ENCODE results near the gene AP1S1. TPM values are rescaled to one million over a fixed set of nuclear protein-coding genes. Genes with fewer than 3 reads are reported as not detected.

AP1S1 gene
- total and polyA plus RNA-seq, 2 of the 13 experiments (the other 11 are each of a cell fraction or from before 2014, with no cell fraction given), result 57.5 to 68.1 TPM

GRCh38 chr7:101121991-101122932 lies 32.0 kb upstream of the AP1S1 start (continued):
- TF ChIP-seq TGIF2 (CRISPR knock-in tag; IDR thresholded peaks at IDR 0.05), result no peak
- peak; percentile 42; the same call in 1 of the 2 replicates for TF ChIP-seq TCF7 (IDR thresholded peaks at IDR 0.05; ENCODE audit: low read depth)
- TF ChIP-seq, protein P1, sequence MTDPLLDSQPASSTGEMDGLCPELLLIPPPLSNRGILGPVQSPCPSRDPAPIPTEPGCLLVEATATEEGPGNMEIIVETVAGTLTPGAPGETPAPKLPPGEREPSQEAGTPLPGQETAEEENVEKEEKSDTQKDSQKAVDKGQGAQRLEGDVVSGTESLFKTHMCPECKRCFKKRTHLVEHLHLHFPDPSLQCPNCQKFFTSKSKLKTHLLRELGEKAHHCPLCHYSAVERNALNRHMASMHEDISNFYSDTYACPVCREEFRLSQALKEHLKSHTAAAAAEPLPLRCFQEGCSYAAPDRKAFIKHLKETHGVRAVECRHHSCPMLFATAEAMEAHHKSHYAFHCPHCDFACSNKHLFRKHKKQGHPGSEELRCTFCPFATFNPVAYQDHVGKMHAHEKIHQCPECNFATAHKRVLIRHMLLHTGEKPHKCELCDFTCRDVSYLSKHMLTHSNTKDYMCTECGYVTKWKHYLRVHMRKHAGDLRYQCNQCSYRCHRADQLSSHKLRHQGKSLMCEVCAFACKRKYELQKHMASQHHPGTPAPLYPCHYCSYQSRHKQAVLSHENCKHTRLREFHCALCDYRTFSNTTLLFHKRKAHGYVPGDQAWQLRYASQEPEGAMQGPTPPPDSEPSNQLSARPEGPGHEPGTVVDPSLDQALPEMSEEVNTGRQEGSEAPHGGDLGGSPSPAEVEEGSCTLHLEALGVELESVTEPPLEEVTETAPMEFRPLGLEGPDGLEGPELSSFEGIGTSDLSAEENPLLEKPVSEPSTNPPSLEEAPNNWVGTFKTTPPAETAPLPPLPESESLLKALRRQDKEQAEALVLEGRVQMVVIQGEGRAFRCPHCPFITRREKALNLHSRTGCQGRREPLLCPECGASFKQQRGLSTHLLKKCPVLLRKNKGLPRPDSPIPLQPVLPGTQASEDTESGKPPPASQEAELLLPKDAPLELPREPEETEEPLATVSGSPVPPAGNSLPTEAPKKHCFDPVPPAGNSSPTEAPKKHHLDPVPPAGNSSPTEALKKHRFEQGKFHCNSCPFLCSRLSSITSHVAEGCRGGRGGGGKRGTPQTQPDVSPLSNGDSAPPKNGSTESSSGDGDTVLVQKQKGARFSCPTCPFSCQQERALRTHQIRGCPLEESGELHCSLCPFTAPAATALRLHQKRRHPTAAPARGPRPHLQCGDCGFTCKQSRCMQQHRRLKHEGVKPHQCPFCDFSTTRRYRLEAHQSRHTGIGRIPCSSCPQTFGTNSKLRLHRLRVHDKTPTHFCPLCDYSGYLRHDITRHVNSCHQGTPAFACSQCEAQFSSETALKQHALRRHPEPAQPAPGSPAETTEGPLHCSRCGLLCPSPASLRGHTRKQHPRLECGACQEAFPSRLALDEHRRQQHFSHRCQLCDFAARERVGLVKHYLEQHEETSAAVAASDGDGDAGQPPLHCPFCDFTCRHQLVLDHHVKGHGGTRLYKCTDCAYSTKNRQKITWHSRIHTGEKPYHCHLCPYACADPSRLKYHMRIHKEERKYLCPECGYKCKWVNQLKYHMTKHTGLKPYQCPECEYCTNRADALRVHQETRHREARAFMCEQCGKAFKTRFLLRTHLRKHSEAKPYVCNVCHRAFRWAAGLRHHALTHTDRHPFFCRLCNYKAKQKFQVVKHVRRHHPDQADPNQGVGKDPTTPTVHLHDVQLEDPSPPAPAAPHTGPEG (CRISPR knock-in tag; IDR thresholded peaks at IDR 0.05), result no peak
- TF ChIP-seq ZNF879 (CRISPR knock-in tag; IDR thresholded peaks at IDR 0.05), result no peak
- no peak for TF ChIP-seq NCOA1 (CRISPR knock-in tag; IDR thresholded peaks at IDR 0.05)
- TF ChIP-seq ZNF670 (CRISPR knock-in tag; IDR thresholded peaks at IDR 0.05; ENCODE audit: borderline replicate concordance), result 0 out of 2 replicates have a peak, but pooled peaks have one; percentile 55
- no peak for TF ChIP-seq ZFYVE20 (CRISPR knock-in tag; IDR thresholded peaks at IDR 0.05; ENCODE audit: borderline replicate concordance, low read depth)
- TF ChIP-seq ZNF317 (CRISPR knock-in tag; IDR thresholded peaks at IDR 0.05), result 0 out of 2 replicates have a peak, but pooled peaks have one; percentile 28
- no peak for TF ChIP-seq ZNF607 (CRISPR knock-in tag; IDR thresholded peaks at IDR 0.05; ENCODE audit: borderline replicate concordance)
- TF ChIP-seq SIX1 (CRISPR knock-in tag; IDR thresholded peaks at IDR 0.05; ENCODE audit: borderline replicate concordance), result peak; percentile 10; the same call in 1 of the 2 replicates
- no peak for TF ChIP-seq PAX8 (CRISPR knock-in tag; IDR thresholded peaks at IDR 0.05; ENCODE audit: borderline replicate concordance)
- 0 out of 2 replicates have a peak, but pooled peaks have one; percentile 51 for TF ChIP-seq NBN (conservative IDR thresholded peaks at IDR 0.05)
- no peak for TF ChIP-seq RFX5 (IDR thresholded peaks at IDR 0.05; ENCODE audit: low read depth, low read length)
- no peak for TF ChIP-seq HNRNPK (IDR thresholded peaks at IDR 0.05; ENCODE audit: low read depth, low read length, poor library complexity, severe bottlenecking)
- TF ChIP-seq ZMAT3 (CRISPR knock-in tag; conservative IDR thresholded peaks at IDR 0.05), result peak; percentile 59
- TF ChIP-seq, protein P2, sequence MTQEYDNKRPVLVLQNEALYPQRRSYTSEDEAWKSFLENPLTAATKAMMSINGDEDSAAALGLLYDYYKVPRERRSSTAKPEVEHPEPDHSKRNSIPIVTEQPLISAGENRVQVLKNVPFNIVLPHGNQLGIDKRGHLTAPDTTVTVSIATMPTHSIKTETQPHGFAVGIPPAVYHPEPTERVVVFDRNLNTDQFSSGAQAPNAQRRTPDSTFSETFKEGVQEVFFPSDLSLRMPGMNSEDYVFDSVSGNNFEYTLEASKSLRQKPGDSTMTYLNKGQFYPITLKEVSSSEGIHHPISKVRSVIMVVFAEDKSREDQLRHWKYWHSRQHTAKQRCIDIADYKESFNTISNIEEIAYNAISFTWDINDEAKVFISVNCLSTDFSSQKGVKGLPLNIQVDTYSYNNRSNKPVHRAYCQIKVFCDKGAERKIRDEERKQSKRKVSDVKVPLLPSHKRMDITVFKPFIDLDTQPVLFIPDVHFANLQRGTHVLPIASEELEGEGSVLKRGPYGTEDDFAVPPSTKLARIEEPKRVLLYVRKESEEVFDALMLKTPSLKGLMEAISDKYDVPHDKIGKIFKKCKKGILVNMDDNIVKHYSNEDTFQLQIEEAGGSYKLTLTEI (CRISPR knock-in tag; conservative IDR thresholded peaks at IDR 0.05), result no peak
- no peak for TF ChIP-seq KDM5A (IDR thresholded peaks at IDR 0.05; ENCODE audit: borderline replicate concordance, low read length)
- 0 out of 2 replicates have a peak, but pooled peaks have one; percentile 36 for TF ChIP-seq ZNF564 (CRISPR knock-in tag; IDR thresholded peaks at IDR 0.05)

Measured in HepG2 (cell line).